Esophagus squamous epithelium (tissue), 5 donors: ENCODE measurements around the gene PPIE. TPM values are rescaled to one million over a fixed set of nuclear protein-coding genes. Genes with fewer than 3 reads are reported as not detected.

Source experiments
- DNase-seq: peaks from one replicate; lab custom pipeline; 2025; lab: John Stamatoyannopoulos, UW
- H3K27ac ChIP-seq, 4 donors: fragments of 200-600 bp; sonication (generic); one replicate each; pipeline ENCODE4 v1.5.1; 2016 to 2019; ENCODE audit warnings: mild to moderate bottlenecking in 1 of 4
- H3K27me3 ChIP-seq, 4 donors: fragments of 200-600 bp; sonication (generic); 1 replicate in 3 of 4; 2 replicates in 1 of 4; pipeline versions ENCODE4 v1.5.1 to v1.6.0; 2017 to 2021; ENCODE audit warnings: antibody characterized with exemption in 1 of 4
- H3K36me3 ChIP-seq, 3 donors: fragments of 200-600 bp; sonication (generic); one replicate each; pipeline ENCODE4 v1.5.1; 2016 to 2019
- H3K4me1 ChIP-seq, 3 donors: fragments of 200-600 bp; sonication (generic); one replicate each; pipeline ENCODE4 v1.5.1; 2017 to 2019
- H3K4me3 ChIP-seq, 4 donors: fragments of 200-600 bp; sonication (generic); 1 replicate in 3 of 4; 2 replicates in 1 of 4; pipeline ENCODE4 v1.5.1; 2016 to 2019; ENCODE audit warnings: mild to moderate bottlenecking in 2 of 4, moderate library complexity in 1 of 4
- H3K9me3 ChIP-seq, 3 donors: fragments of 200-600 bp; sonication (generic); one replicate each; pipeline ENCODE4 v1.5.1; 2016 to 2019
- CTCF ChIP-seq, 6 experiments: fragments of 450-650 bp in 4 of 6; fragments of 200-600 bp in 2 of 6; sonication (generic) in 2 of 6; IDR thresholded peaks; one replicate each; pipeline ENCODE4 v1.5.1; 2016 to 2019; ENCODE audit warnings: antibody characterized with exemption in 6 of 6, mild to moderate bottlenecking in 4 of 6, moderate library complexity in 4 of 6
- POLR2A ChIP-seq, 4 donors: fragments of 450-650 bp; IDR thresholded peaks; one replicate each; pipeline ENCODE4 v1.6.1; 2017; ENCODE audit warnings: antibody characterized with exemption in 4 of 4, mild to moderate bottlenecking in 4 of 4, moderate library complexity in 3 of 4
- WGBS, 2 donors: methylation state at CpG; one replicate each; pipeline ENCODE4 v1.1.5; 2018; 5-methylcytosine and 5-hydroxymethylcytosine counted together
- intact Hi-C: fragments of 100-400 bp; cut with DNase I; formaldehyde crosslinking; loops from one replicate; pipeline ENCODE4 v1.15.0; 2022
- small RNA-seq, 4 donors: library from RNA; depleted of rRNA; stranded (forward); fragments of <200 nt; gene quantifications; one replicate each; pipeline ENCODE3, GENCODE V24; 2016
- total RNA-seq, 4 donors: library from RNA; depleted of rRNA; stranded (reverse); fragments of >200 nt; gene quantifications; one replicate each; pipeline ENCODE4 v1.1.0, GENCODE V29; 2016
- donor health status: DM: yes; HTN: yes; CAD: no.

The PPIE gene
- total RNA-seq, 4 donors from 2014 or later = 13.7 to 37.1 (median 28.6) TPM

GRCh38 chr1:39805385-39805784 is 66.7 kb downstream of the PPIE start:
- TF ChIP-seq POLR2A (IDR thresholded peaks at IDR 0.05) = no peak
- TF ChIP-seq CTCF (IDR thresholded peaks at IDR 0.05) = no peak
- H3K36me3 ChIP-seq = no peaks in the 10 kb centered on the region
- no peak overlapping the region for H3K27ac ChIP-seq
- peaks cover 0 to 4% (median 0%) of the 10 kb centered on the region in 3 donors for H3K4me1 ChIP-seq
- no peak overlapping the region for H3K4me3 ChIP-seq
- H3K27me3 ChIP-seq = no peaks in the 10 kb centered on the region
- WGBS, 2 donors = 87 to 88% methylated on average over 2 of the region's 2 CpGs
- intact Hi-C loops = no loop called here
- no peak for DNase-seq
- no peaks in the 10 kb centered on the region for H3K9me3 ChIP-seq

- no peaks in the 10 kb centered on the region for H3K27me3 ChIP-seq
- no peaks in the 10 kb centered on the region for H3K36me3 ChIP-seq
- no peak for TF ChIP-seq CTCF (IDR thresholded peaks at IDR 0.05)
- TF ChIP-seq POLR2A (IDR thresholded peaks at IDR 0.05) = no peak
- H3K9me3 ChIP-seq = no peaks in the 10 kb centered on the region
- no peaks in the 10 kb centered on the region for H3K4me1 ChIP-seq
- H3K27ac ChIP-seq = no peak overlapping the region
- WGBS, 2 donors = 66 to 69% methylated on average over 6 of the region's 8 CpGs
- no peak overlapping the region for H3K4me3 ChIP-seq
- no peak for DNase-seq
- intact Hi-C loops = no loop called here
These were observed 70.3 kb downstream of the PPIE start for GRCh38 chr1:39808784-39809517.

- H3K9me3 ChIP-seq = no peaks in the 10 kb centered on the region
- TF ChIP-seq POLR2A (IDR thresholded peaks at IDR 0.05) = no peak
- no peak for TF ChIP-seq CTCF (IDR thresholded peaks at IDR 0.05)
- H3K4me1 ChIP-seq = peaks cover 5 to 17% (median 7%) of the 10 kb centered on the region in 3 donors
- DNase-seq = no peak
- H3K36me3 ChIP-seq = no peaks in the 10 kb centered on the region
- 66 to 87% methylated on average over 3 of the region's 3 CpGs for WGBS, 2 donors
- no peak overlapping the region for H3K27ac ChIP-seq
- intact Hi-C loops = no loop called here
- peaks cover 0 to 4% (median 0%) of the 10 kb centered on the region in 4 donors for H3K27me3 ChIP-seq
- H3K4me3 ChIP-seq = no peak overlapping the region
These were observed 74.2 kb downstream of the PPIE start for GRCh38 chr1:39812913-39813312.

Small RNAs within 50 kb of the gene (small RNA-seq; reads per million reads assigned to genes)
- gene AL033527.1 (0 reads per million in 4 donors), gene RNU7-121P (0 reads per million in 4 donors)

Other genes with a start within 250 kb of the PPIE start
- gene BMP8A, start 247.2 kb upstream of the PPIE start, total RNA-seq = under 1 TPM in 2 of 4 donors, not detected in 2; 0.13 to 0.38 TPM
- 100 to 1,000 TPM in 2 of 4 donors, 10 to 100 TPM in 2; 72.2 to 165 (median 92.0) TPM for gene PABPC4, start 162.1 kb upstream of the PPIE start, total RNA-seq
- 1 to 10 TPM in 1 of 4 donors, under 1 TPM in 3; 0.45 to 1.2 (median 0.77) TPM for gene HEYL, start 99.2 kb upstream of the PPIE start, total RNA-seq
- not detected for gene NT5C1A, start 66.8 kb upstream of the PPIE start, total RNA-seq
- under 1 TPM in 2 of 4 donors, not detected in 2; 0.19 to 0.41 TPM for gene HPCAL4, start 47.4 kb upstream of the PPIE start, total RNA-seq
- under 1 TPM in 2 of 4 donors, not detected in 2; 0.19 to 0.48 TPM for gene OXCT2, start 32.5 kb downstream of the PPIE start, total RNA-seq
- gene BMP8B, start 50.0 kb downstream of the PPIE start, total RNA-seq = under 1 TPM; 0.18 to 0.83 (median 0.55) TPM
- gene TRIT1, start 144.6 kb downstream of the PPIE start, total RNA-seq = 10 to 100 TPM; 13.2 to 20.8 (median 16.8) TPM
- gene MYCL, start 163.0 kb downstream of the PPIE start, total RNA-seq = 10 to 100 TPM; 15.4 to 27.6 (median 24.8) TPM
- gene MFSD2A, start 216.3 kb downstream of the PPIE start, total RNA-seq = 10 to 100 TPM; 20.4 to 49.1 (median 30.8) TPM